Measurements from ENCODE around the gene ADAMTS17. TPM values are rescaled to one million over a fixed set of nuclear protein-coding genes. Genes with fewer than 3 reads are reported as not detected.

Gene ADAMTS17
- polyA plus RNA-seq, 2 of the 4 experiments (the other 2 are of a cell fraction) = 0.05 TPM; not detected in 1

GRCh38 chr15:100100926-100101325 is 240.8 kb downstream of the ADAMTS17 start:
- no peak for FAIRE-seq
- CTCF ChIA-PET = interaction anchor here (0.9 to 1.3 kb wide), 2 partner anchors 10 to 249 kb away, joined by 3 read pairs; no protein-coding TSS in a partner anchor

DNA sequence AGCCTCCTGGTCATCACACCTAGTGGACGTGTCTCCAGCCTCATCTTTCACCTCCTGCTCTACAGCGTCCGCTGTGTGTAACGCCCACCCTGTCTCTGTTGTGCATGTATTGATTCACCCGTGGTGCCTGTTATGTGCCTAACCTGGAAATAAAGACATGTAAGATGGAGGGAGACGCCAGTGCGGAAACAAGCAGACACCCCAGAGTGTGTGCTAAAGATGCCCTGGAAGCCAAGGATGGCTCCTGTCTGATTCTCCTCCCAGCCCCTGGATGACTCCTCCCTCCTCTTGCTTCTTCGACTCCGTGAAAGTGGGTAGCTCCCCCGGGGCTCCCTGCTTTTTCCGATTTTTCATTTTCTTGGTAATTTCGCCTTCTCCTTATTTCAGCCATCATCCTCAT is 241.8 kb downstream of the ADAMTS17 start:
- Histone ChIP-seq H3K27ac (no peak overlapping the region), H3K4me2 (no peak overlapping the region), H3K4me1 (no peaks in the 10 kb centered on the region), H3K9me3 (no peaks in the 10 kb centered on the region), H3K4me3 (no peak overlapping the region)
- ChIA-PET POLR2A (no interaction called here), CTCF (no interaction called here)
- FAIRE-seq = no peak
- no peak for DNase-seq (ENCODE audit: low read depth in 1 of 2, low spot score in 1 of 2)
- TF ChIP-seq ZFP36 (IDR thresholded peaks at IDR 0.05; ENCODE audit: borderline replicate concordance, partially characterized antibody) (no peak), RAD21 (conservative IDR thresholded peaks at IDR 0.05 in 1 of 2, IDR thresholded peaks at IDR 0.05 in 1 of 2) (no peak), SREBF2 (IDR thresholded peaks at IDR 0.05) (no peak)
- WGBS (ENCODE audit: missing lambda C conversion rate) = 29% methylated on average over 12 of the region's 12 CpGs
- no peak for ATAC-seq

More at GRCh38 chr15:100100926-100101325, 240.8 kb downstream of the ADAMTS17 start:
- ATAC-seq (no peak), DNase-seq (ENCODE audit: low read depth in 1 of 2, low spot score in 1 of 2) (no peak)
- Histone ChIP-seq H3K4me2 (no peak overlapping the region), H3K27ac (no peak overlapping the region), H3K4me3 (no peak overlapping the region), H3K9me3 (no peaks in the 10 kb centered on the region), H3K4me1 (no peaks in the 10 kb centered on the region)
- POLR2A ChIA-PET = no interaction called here
- 2% methylated on average over 6 of the region's 6 CpGs for WGBS (ENCODE audit: missing lambda C conversion rate)
- TF ChIP-seq, protein P1, sequence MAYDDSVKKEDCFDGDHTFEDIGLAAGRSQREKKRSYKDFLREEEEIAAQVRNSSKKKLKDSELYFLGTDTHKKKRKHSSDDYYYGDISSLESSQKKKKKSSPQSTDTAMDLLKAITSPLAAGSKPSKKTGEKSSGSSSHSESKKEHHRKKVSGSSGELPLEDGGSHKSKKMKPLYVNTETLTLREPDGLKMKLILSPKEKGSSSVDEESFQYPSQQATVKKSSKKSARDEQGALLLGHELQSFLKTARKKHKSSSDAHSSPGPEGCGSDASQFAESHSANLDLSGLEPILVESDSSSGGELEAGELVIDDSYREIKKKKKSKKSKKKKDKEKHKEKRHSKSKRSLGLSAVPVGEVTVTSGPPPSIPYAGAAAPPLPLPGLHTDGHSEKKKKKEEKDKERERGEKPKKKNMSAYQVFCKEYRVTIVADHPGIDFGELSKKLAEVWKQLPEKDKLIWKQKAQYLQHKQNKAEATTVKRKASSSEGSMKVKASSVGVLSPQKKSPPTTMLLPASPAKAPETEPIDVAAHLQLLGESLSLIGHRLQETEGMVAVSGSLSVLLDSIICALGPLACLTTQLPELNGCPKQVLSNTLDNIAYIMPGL (CRISPR knock-in tag; IDR thresholded peaks at IDR 0.05; ENCODE audit: borderline replicate concordance) = no peak
- TF ChIP-seq RFX5 (IDR thresholded peaks at IDR 0.05) = no peak
- TF ChIP-seq POLR2AphosphoS2 (conservative IDR thresholded peaks at IDR 0.05; ENCODE audit: low read length) = no peak
- TF ChIP-seq, protein P2, sequence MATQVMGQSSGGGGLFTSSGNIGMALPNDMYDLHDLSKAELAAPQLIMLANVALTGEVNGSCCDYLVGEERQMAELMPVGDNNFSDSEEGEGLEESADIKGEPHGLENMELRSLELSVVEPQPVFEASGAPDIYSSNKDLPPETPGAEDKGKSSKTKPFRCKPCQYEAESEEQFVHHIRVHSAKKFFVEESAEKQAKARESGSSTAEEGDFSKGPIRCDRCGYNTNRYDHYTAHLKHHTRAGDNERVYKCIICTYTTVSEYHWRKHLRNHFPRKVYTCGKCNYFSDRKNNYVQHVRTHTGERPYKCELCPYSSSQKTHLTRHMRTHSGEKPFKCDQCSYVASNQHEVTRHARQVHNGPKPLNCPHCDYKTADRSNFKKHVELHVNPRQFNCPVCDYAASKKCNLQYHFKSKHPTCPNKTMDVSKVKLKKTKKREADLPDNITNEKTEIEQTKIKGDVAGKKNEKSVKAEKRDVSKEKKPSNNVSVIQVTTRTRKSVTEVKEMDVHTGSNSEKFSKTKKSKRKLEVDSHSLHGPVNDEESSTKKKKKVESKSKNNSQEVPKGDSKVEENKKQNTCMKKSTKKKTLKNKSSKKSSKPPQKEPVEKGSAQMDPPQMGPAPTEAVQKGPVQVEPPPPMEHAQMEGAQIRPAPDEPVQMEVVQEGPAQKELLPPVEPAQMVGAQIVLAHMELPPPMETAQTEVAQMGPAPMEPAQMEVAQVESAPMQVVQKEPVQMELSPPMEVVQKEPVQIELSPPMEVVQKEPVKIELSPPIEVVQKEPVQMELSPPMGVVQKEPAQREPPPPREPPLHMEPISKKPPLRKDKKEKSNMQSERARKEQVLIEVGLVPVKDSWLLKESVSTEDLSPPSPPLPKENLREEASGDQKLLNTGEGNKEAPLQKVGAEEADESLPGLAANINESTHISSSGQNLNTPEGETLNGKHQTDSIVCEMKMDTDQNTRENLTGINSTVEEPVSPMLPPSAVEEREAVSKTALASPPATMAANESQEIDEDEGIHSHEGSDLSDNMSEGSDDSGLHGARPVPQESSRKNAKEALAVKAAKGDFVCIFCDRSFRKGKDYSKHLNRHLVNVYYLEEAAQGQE (IDR thresholded peaks at IDR 0.05) = no peak
- no peak for TF ChIP-seq NFE2L2 (conservative IDR thresholded peaks at IDR 0.05; ENCODE audit: low read length)
- no peak for TF ChIP-seq TFCP2L1 (CRISPR knock-in tag; IDR thresholded peaks at IDR 0.05)
- no peak for TF ChIP-seq HES2 (IDR thresholded peaks at IDR 0.05)
- TF ChIP-seq HOXB13 (CRISPR knock-in tag; IDR thresholded peaks at IDR 0.05; ENCODE audit: low read depth) = no peak
- TF ChIP-seq RCOR1 (IDR thresholded peaks at IDR 0.05; ENCODE audit: low read depth, low read length) = no peak
- no peak for TF ChIP-seq TP53 (CRISPR knock-in tag; IDR thresholded peaks at IDR 0.05)
- TF ChIP-seq RAD21 (conservative IDR thresholded peaks at IDR 0.05 in 1 of 2, IDR thresholded peaks at IDR 0.05 in 1 of 2) = no peak
- no peak for TF ChIP-seq EHMT2 (IDR thresholded peaks at IDR 0.05; ENCODE audit: low read depth)
- TF ChIP-seq, protein P3, sequence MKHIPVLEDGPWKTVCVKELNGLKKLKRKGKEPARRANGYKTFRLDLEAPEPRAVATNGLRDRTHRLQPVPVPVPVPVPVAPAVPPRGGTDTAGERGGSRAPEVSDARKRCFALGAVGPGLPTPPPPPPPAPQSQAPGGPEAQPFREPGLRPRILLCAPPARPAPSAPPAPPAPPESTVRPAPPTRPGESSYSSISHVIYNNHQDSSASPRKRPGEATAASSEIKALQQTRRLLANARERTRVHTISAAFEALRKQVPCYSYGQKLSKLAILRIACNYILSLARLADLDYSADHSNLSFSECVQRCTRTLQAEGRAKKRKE (CRISPR knock-in tag; IDR thresholded peaks at IDR 0.05; ENCODE audit: low read depth) = no peak
- no peak for TF ChIP-seq ZNF302 (CRISPR knock-in tag; IDR thresholded peaks at IDR 0.05)
- TF ChIP-seq KDM1A (IDR thresholded peaks at IDR 0.05; ENCODE audit: low read depth) = no peak
- no peak for TF ChIP-seq ESRRA (IDR thresholded peaks at IDR 0.05; ENCODE audit: borderline replicate concordance, low read length)
- TF ChIP-seq RNF2 (IDR thresholded peaks at IDR 0.05; ENCODE audit: borderline replicate concordance, low read depth) = no peak

Measured in A549 (cell line).